ENCODE data around the gene PACRG.

Gene PACRG

GRCh38 chr6:163306000-163306399 lies 578.2 kb downstream of the PACRG start:
- no peak for TF ChIP-seq CTCF (conservative IDR thresholded peaks at IDR 0.05; ENCODE audit: low read depth, low read length)
- H3K4me3 ChIP-seq (ENCODE audit: low read depth, low read length) = no peak overlapping the region
- DNase-seq (ENCODE audit: low read depth) = no peak

- DNase-seq (ENCODE audit: low read depth) = no peak
- no peak for TF ChIP-seq CTCF (conservative IDR thresholded peaks at IDR 0.05; ENCODE audit: low read depth, low read length)
- no peak overlapping the region for H3K4me3 ChIP-seq (ENCODE audit: low read depth, low read length)
Observed at GRCh38 chr6:163308629-163309440, 581.1 kb downstream of the PACRG start.

GRCh38 chr6:163309491-163310026 lies 581.8 kb downstream of the PACRG start:
- TF ChIP-seq CTCF (conservative IDR thresholded peaks at IDR 0.05; ENCODE audit: low read depth, low read length) = no peak
- peak overlapping the region; percentile 14 for H3K4me3 ChIP-seq (ENCODE audit: low read depth, low read length)
- peak; percentile 65 for DNase-seq (ENCODE audit: low read depth)

- no peak for TF ChIP-seq CTCF (conservative IDR thresholded peaks at IDR 0.05; ENCODE audit: low read depth, low read length)
- no peak overlapping the region for H3K4me3 ChIP-seq (ENCODE audit: low read depth, low read length)
- no peak for DNase-seq (ENCODE audit: low read depth)
Observed at GRCh38 chr6:163310096-163310972, 582.6 kb downstream of the PACRG start.

- H3K4me3 ChIP-seq (ENCODE audit: low read depth, low read length) = no peak overlapping the region
- peak; percentile 47 for DNase-seq (ENCODE audit: low read depth)
- TF ChIP-seq CTCF (conservative IDR thresholded peaks at IDR 0.05; ENCODE audit: low read depth, low read length) = no peak
Observed at GRCh38 chr6:163310973-163311383, 583.2 kb downstream of the PACRG start.

- no peak overlapping the region for H3K4me3 ChIP-seq (ENCODE audit: low read depth, low read length)
- TF ChIP-seq CTCF (conservative IDR thresholded peaks at IDR 0.05; ENCODE audit: low read depth, low read length) = no peak
- no peak for DNase-seq (ENCODE audit: low read depth)
Observed at GRCh38 chr6:163311830-163312229, 584.1 kb downstream of the PACRG start.

All from choroid plexus epithelial cell (primary cell).